Neural crest cell (in vitro differentiated cells): ENCODE measurements around the gene AMIGO3. TPM values are rescaled to one million over a fixed set of nuclear protein-coding genes. Genes with fewer than 3 reads are reported as not detected.
"Not testable (repeated sequence)": the region's sequence is repeated elsewhere in the genome, so short reads cannot be mapped to it uniquely, and the experiment has no call there.

Source experiments
- DNase-seq: peaks from one replicate; pipeline ENCODE4 v3.0.0; 2021; ENCODE audit warnings: low read depth, mixed read lengths, low spot score
- H3K27ac Mint-ChIP-seq: one replicate; pipeline ENCODE4 v1.8.0; 2021; ENCODE audit warnings: mild to moderate bottlenecking, mixed read lengths; ENCODE audit not compliant: unreplicated experiment
- H3K27me3 Mint-ChIP-seq: 2 replicates; pipeline ENCODE4 v1.8.0; 2021; ENCODE audit warnings: low read depth, mild to moderate bottlenecking, mixed read lengths
- H3K36me3 Mint-ChIP-seq: 2 replicates; pipeline ENCODE4 v1.8.0; 2021; ENCODE audit warnings: low read depth, mild to moderate bottlenecking, mixed read lengths
- H3K4me1 Mint-ChIP-seq: 2 replicates; pipeline ENCODE4 v1.8.0; 2021; ENCODE audit warnings: mixed read lengths
- H3K4me3 Mint-ChIP-seq: one replicate; pipeline ENCODE4 v1.8.0; 2021; ENCODE audit warnings: mild to moderate bottlenecking, mixed read lengths
- H3K9me3 Mint-ChIP-seq: 2 replicates; pipeline ENCODE4 v1.8.0; 2021; ENCODE audit warnings: mixed read lengths
- CTCF ChIP-seq: fragments of 200-600 bp; sonication (generic); conservative IDR thresholded peaks from 2 replicates; pipeline ENCODE4 v1.5.0; 2021; ENCODE audit warnings: antibody characterized with exemption, mild to moderate bottlenecking
- total RNA-seq: library from RNA; stranded (reverse); gene quantifications from 2 replicates; pipeline ENCODE4 v1.2.1, GENCODE V29; 2021

AMIGO3 gene
- total RNA-seq, 1 donor from 2014 or later = 0.96 TPM

GRCh38 chr3:49691481-49691880 lies 28.0 kb downstream of the AMIGO3 start:
- not testable (repeated sequence) for H3K9me3 Mint-ChIP-seq, H3K36me3 Mint-ChIP-seq

GRCh38 chr3:49690856-49691255 lies 28.6 kb downstream of the AMIGO3 start:
- H3K27ac Mint-ChIP-seq, H3K36me3 Mint-ChIP-seq, H3K9me3 Mint-ChIP-seq, DNase-seq: not testable (repeated sequence)
- Mint-ChIP-seq H3K4me1 (peaks cover 25% of the 10 kb centered on the region), H3K27me3 (peaks cover 14% of the 10 kb centered on the region), H3K4me3 (peak overlapping the region; percentile 97)

More at GRCh38 chr3:49691481-49691880, 28.0 kb downstream of the AMIGO3 start:
- DNase-seq, H3K27ac Mint-ChIP-seq: not testable (repeated sequence)
- H3K4me3 Mint-ChIP-seq = peak overlapping the region; percentile 97
- H3K4me1 Mint-ChIP-seq = peaks cover 25% of the 10 kb centered on the region
- H3K27me3 Mint-ChIP-seq = peaks cover 12% of the 10 kb centered on the region

GRCh38 chr3:49689908-49690624 lies 29.4 kb downstream of the AMIGO3 start:
- Mint-ChIP-seq H3K27me3 (peaks cover 18% of the 10 kb centered on the region), H3K27ac (peak overlapping the region; percentile 50), H3K4me3 (peak overlapping the region; percentile 97), H3K4me1 (peaks cover 25% of the 10 kb centered on the region)
- DNase-seq, H3K36me3 Mint-ChIP-seq, H3K9me3 Mint-ChIP-seq: not testable (repeated sequence)

GRCh38 chr3:49689046-49689907 lies 30.2 kb downstream of the AMIGO3 start, which contains the start of the genes MST1 and RNF123:
Gene MST1, minus strand, starts transcription at chr3:49689474. Its CDS starts 783 bp downstream, at chr3:49688691.
Gene RNF123, plus strand, starts transcription at chr3:49689557. Its CDS starts 1,609 bp downstream, at chr3:49691166.
- peak within 1 kb of the TSS; percentile 97 for H3K4me3 Mint-ChIP-seq
- H3K4me1 Mint-ChIP-seq = peaks cover 25% of the 10 kb centered on the region
- DNase-seq = peak; percentile 96
- H3K27ac Mint-ChIP-seq = peak within 1 kb of the TSS; percentile 98
- no peaks in the 10 kb centered on the region for H3K9me3 Mint-ChIP-seq
- peak; percentile 50 for TF ChIP-seq CTCF
- H3K36me3 Mint-ChIP-seq = no peaks in the 10 kb centered on the region
- H3K27me3 Mint-ChIP-seq = peaks cover 18% of the 10 kb centered on the region

GRCh38 chr3:49688338-49689045 lies 31.0 kb downstream of the AMIGO3 start:
- DNase-seq, H3K36me3 Mint-ChIP-seq, H3K9me3 Mint-ChIP-seq: not testable (repeated sequence)
- Mint-ChIP-seq H3K4me3 (peak overlapping the region; percentile 97), H3K27me3 (peaks cover 18% of the 10 kb centered on the region), H3K4me1 (peaks cover 25% of the 10 kb centered on the region), H3K27ac (peak overlapping the region; percentile 75)

GRCh38 chr3:49687424-49687795 lies 32.1 kb downstream of the AMIGO3 start:
- Mint-ChIP-seq H3K27me3 (peaks cover 18% of the 10 kb centered on the region), H3K4me1 (peaks cover 25% of the 10 kb centered on the region), H3K4me3 (peak overlapping the region; percentile 86)
- H3K27ac Mint-ChIP-seq, DNase-seq, H3K36me3 Mint-ChIP-seq, H3K9me3 Mint-ChIP-seq: not testable (repeated sequence)

GRCh38 chr3:49686769-49687423 lies 32.6 kb downstream of the AMIGO3 start:
- Mint-ChIP-seq H3K4me3 (peak overlapping the region; percentile 86), H3K4me1 (peaks cover 25% of the 10 kb centered on the region), H3K27ac (peak overlapping the region; percentile 90), H3K27me3 (peaks cover 18% of the 10 kb centered on the region)
- DNase-seq = peak; percentile 60
- H3K36me3 Mint-ChIP-seq, H3K9me3 Mint-ChIP-seq: not testable (repeated sequence)

GRCh38 chr3:49686346-49686745 lies 33.1 kb downstream of the AMIGO3 start:
- Mint-ChIP-seq H3K4me1 (peaks cover 25% of the 10 kb centered on the region), H3K27me3 (peaks cover 18% of the 10 kb centered on the region), H3K4me3 (peak overlapping the region; percentile 86)
- not testable (repeated sequence) for DNase-seq, H3K27ac Mint-ChIP-seq, H3K36me3 Mint-ChIP-seq, H3K9me3 Mint-ChIP-seq

- not testable (repeated sequence) for H3K27ac Mint-ChIP-seq, H3K9me3 Mint-ChIP-seq, H3K4me3 Mint-ChIP-seq, DNase-seq, H3K36me3 Mint-ChIP-seq
- Mint-ChIP-seq H3K4me1 (peaks cover 25% of the 10 kb centered on the region), H3K27me3 (peaks cover 18% of the 10 kb centered on the region)
Measured at GRCh38 chr3:49685846-49686245, 33.6 kb downstream of the AMIGO3 start.

GRCh38 chr3:49685103-49685502 lies 34.4 kb downstream of the AMIGO3 start:
- H3K36me3 Mint-ChIP-seq, H3K27ac Mint-ChIP-seq, H3K9me3 Mint-ChIP-seq, DNase-seq: not testable (repeated sequence)
- H3K27me3 Mint-ChIP-seq = peaks cover 18% of the 10 kb centered on the region
- H3K4me3 Mint-ChIP-seq = peak overlapping the region; percentile 49
- H3K4me1 Mint-ChIP-seq = peaks cover 20% of the 10 kb centered on the region

GRCh38 chr3:49684453-49684852 lies 35.0 kb downstream of the AMIGO3 start:
- H3K36me3 Mint-ChIP-seq, H3K4me3 Mint-ChIP-seq, H3K9me3 Mint-ChIP-seq, H3K27ac Mint-ChIP-seq, DNase-seq: not testable (repeated sequence)
- peaks cover 14% of the 10 kb centered on the region for H3K4me1 Mint-ChIP-seq
- H3K27me3 Mint-ChIP-seq = peaks cover 18% of the 10 kb centered on the region
